Esophagus mucosa (tissue), 1 donor: ENCODE results near the gene DDX4. TPM values are rescaled to one million over a fixed set of nuclear protein-coding genes. Genes with fewer than 3 reads are reported as not detected.
"Not testable (repeated sequence)": the region's sequence is repeated elsewhere in the genome, so short reads cannot be mapped to it uniquely, and the experiment has no call there.

Experiments used
- ATAC-seq: fragments of 200-7000 bp; cut with Tn5 transposase; one replicate; pipeline ENCODE4 v1.9.1; 2020
- total RNA-seq: library from RNA; stranded (reverse); gene quantifications from one replicate; pipeline ENCODE4 v1.2.4, GENCODE V29; 2023
- donor health status: DM: yes; HTN: yes; CAD: no.

The DDX4 gene
- total RNA-seq = not detected

DNA sequence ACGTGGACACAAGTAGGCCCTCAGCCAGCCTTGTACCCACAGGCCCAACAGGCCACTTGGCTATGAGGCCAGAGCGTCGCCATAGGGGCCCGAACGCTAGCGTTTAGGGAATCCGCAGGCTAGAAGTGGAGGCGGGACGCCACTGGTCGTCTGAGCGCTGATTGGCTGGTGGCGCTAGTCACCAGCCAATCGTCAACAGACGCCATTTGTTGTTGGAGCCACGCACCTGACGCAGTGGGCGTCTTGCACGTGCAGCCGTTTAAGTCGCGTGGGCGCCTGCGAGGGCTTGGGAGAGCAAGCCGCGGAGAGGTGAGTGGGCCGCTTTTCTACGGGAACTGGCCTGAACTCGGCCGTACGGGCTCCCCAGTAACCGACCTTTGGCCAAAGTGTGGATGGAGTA is at the start of gene DDX4:
Gene DDX4 (plus strand): TSS at position 269 of the 400 bp plus-strand sequence. CDS start 903 bp downstream, outside the sequence.
- no peak for ATAC-seq

GRCh38 chr5:55691265-55692105 is 46.4 kb upstream of the DDX4 start:
- ATAC-seq = no peak

DNA sequence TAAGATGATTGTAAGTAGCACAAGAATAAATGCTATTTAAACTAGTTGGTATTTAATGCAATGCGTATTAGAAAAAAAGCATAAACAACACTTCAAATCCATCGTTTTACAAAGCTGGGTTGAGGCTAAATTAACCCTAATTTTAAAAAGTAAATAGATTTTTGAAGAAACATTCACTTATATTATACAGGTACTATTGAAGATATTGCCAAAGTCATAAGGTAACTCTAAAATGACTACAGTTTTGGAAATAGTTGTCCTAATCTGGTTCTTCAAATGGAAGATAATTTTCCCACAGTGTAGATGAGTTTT is 45.8 kb upstream of the DDX4 start:
- ATAC-seq = no peak

- no peak for ATAC-seq
Measured at GRCh38 chr5:55692509-55692908, 45.4 kb upstream of the DDX4 start.

GRCh38 chr5:55694152-55694830 is 43.6 kb upstream of the DDX4 start:
- ATAC-seq = peak; percentile 39

DNA sequence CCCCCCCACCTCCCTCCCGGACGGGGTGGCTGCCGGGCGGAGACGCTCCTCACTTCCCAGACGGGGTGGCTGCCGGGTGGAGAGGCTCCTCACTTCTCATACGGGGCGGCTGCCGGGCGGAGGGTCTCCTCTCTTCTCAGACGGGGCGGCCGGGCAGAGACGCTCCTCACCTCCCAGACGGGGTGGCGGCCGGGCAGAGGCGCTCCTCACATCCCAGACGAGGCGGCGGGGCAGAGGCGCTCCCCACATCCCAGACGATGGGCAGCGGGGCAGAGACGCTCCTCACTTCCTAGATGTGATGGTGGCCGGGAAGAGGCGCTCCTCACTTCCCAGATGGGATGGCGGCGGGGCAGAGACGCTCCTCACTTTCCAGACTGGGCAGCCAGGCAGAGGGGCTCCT is 41.2 kb upstream of the DDX4 start:
- ATAC-seq = not testable (repeated sequence)

DNA sequence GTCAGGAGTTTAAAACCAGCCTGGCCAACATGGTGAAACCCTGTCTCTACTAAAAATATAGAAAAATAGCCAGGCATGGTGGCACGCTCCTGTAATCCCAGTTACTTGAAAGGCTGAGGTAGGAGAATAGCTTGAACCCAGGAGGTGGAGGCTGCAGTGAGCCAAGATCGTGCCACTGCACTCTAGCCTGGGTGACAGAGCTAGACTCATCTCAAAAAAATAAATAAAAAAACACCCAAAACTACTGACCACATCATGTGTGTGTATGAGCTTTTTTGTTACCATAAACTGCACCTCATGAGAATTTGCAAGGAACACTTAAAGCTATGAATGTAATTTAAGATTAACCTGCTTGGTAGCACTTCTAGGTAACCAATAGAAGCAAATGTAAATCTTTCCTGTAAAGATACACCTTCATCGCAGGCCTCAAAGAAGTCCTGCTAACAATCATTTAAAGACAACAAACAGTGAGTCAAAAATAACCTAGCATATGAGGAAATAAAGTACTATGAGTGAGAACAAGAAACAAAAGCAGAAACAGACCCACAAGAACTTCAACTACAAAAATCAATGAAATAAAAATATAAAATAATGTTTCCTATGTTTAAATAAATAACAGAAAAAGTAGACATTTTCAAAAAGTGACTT is 38.7 kb upstream of the DDX4 start:
- ATAC-seq = no peak

- no peak for ATAC-seq
Measured at GRCh38 chr5:55700745-55701144, 37.1 kb upstream of the DDX4 start.

GRCh38 chr5:55701462-55702103 is 36.3 kb upstream of the DDX4 start:
- no peak for ATAC-seq

DNA sequence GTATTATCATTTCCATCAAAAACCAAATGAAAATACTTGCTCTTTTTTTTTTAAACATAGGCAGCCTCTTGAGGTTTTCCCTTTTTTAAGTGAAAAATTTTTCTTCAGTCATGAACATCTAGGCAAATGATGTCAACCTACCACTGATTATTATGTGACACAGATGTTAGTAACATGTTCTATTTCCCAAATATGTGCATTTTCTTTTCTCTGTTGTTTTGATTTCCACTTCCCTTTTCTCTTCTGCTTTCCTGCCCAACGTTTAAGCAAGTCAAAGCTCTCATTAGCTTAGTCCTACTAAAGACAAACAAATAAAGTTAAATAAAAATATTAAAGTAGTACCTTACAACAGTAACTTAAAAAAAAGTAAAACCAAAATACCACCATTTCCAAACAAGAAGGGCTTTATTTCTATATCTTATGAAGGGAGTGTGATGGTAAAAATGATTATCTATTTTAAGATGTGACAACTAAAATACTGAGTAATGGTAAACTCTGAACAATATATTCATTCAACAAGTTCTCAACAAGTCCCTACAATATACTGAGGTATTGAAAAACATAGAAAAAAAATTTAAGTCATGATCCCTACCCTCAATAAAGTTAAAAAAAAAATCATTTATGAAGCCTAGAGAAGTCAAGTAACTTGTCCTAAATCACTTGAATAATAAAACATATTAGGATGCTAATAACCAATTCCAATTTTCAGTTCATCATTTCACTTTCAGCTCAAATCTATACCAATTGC is 35.1 kb upstream of the DDX4 start:
- no peak for ATAC-seq

DNA sequence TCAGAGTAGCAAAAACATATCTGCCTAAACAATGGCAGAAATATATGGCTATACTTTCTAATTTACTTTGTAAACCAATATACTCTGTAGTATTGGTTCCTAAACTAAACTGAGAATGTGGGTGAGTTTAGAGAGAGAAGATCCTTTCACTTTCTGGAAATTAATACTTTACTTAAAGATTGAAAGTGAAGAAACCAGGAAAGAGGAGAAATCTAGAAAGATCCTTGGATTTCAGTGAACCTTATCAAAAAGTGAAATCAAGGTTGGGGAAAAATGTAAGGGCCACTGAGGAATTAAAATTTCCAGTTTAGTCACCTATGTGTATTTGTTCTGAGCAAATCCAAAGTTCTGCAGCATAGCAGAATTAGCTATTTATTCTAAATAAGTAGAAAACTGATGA is 31.6 kb upstream of the DDX4 start:
- ATAC-seq = no peak

DNA sequence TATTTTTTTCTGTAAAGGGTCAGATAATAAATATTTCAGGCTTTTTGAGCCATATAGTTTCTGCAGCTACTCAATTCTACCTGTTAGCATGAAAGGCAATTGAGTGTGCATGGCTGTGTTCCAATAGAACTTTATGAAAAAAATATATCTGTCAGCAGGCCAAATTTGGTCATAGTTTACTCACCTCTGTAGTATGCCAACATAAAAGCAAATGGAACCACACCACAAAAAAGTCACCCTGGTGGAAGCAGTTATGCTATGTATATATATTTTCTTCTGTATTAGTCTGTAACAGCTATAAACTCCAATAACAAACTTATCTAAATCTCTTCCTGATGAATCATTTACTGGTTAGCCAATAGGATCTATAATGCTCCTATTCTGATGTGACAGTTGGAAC is 29.1 kb upstream of the DDX4 start:
- no peak for ATAC-seq

- peak; percentile 12 for ATAC-seq
Measured at GRCh38 chr5:55711507-55712022, 26.3 kb upstream of the DDX4 start.

DNA sequence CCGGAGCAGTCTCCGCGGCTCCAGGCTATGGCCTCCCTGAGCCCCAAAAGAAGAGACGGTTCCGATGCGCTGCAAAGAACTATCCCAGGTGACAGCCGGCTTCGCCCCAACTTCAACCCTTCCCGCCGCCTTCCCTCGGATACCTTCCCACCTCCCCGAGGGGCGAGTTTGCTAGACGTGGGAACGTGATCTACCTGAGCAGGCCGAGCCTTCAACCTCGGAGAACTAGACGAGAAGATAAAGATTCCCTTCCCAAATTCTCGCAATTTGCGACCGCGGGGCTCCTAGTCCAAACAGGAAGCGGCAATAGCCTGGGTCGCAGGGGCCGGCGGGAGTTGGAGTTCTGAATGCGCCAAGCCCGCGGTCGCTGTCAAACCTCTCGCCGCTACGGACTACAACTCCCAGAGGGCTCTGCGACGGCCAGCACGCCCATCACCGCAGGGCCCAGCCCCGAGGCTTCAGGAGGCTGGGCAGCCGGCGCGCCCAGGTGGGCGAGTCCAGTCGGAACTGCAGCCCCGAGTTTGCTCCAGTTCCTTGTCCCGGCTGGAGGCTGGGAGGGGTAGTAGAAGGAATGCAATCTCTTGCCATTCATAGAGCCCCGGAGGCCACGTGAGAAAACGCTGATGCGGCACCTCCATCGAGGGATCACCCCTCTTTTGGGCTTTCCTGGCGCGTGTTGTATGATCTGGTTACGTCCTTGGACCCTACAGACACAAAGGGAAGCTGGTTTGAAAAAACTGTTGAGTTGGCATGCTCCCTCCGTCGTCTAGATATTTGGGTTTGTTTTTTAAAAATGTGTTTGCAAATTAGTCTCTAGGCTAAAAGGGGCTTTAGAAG is 25.6 kb upstream of the DDX4 start, which contains the start of gene SLC38A9:
Gene SLC38A9 (minus strand): TSS at position 302 of the 837 bp plus-strand sequence. CDS start 14,366 bp downstream, outside the sequence.
- ATAC-seq = peak; percentile 99

GRCh38 chr5:55713871-55714270 is 24.0 kb upstream of the DDX4 start:
- ATAC-seq = no peak

DNA sequence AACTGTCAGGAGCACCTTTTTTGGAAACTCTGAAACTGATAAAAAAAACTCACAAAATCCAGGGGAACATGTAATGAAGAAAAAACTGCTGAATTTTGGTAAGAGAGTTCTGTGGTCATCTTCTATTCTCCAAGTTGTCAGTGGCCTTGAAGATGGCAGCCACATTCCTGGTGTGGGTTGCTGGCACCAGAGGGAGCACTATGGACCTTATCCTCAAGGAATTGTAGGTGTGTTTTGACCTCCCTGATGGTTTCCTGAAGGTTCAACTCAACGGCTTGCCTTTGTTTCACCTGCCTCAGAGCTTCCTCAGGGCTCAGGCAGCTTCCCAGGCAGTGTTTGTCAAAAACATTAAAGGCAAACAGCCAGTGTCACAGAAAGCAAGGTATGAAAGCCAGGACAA is 23.5 kb upstream of the DDX4 start:
- ATAC-seq = no peak

DNA sequence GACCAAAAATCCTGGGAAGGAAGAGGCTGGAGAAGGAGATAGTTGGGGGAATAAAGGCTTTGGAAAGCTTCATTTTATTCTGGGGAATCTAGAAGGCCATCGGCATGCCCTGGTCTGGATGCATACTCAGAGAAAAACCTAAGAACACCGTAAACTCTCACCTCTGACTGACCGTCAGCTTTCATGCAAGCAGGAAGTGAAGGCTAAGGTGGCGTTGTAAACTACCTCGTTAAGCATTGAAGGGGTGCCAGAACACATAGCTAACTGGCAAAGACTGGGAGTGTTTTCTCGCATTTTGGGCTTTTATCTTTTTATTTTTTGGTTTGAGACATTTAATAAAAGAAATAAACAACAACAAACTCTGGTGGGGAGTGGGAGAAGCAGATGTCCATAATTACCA is 23.1 kb upstream of the DDX4 start:
- ATAC-seq = no peak

- ATAC-seq = no peak
Measured at GRCh38 chr5:55715519-55716078, 22.3 kb upstream of the DDX4 start.

- not testable (repeated sequence) for ATAC-seq
Measured at GRCh38 chr5:55719026-55719425, 18.8 kb upstream of the DDX4 start.

DNA sequence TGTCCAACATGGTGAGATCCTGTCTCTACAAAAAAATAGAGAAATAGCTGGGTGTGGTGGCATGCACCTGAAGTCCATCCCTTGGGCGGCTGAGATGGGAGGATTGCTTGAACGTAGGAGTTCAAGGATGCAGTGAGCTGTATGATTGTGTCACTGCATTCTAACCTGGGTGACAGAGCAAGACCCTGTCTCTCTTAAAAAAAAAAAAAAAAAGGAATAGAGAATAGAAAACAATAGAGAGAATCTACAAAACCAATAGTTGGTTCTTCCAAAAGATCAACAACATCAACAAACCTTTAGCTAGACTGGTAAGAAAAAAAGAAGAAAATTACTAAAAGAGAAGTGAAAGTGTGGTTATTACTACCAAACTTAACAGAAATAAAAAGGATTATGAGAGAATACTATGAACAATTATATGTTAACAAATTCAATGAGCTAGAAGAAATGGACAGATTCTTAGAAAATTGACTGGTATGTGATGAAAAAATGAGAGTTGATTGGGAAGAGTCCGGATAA is 17.6 kb upstream of the DDX4 start:
- no peak for ATAC-seq

GRCh38 chr5:55724281-55724680 is 13.6 kb upstream of the DDX4 start:
- ATAC-seq = no peak
